Astrocyte (in vitro differentiated cells and primary cell): ENCODE results near the gene TBC1D22B.

ENCODE experiments used
- CTCF ChIP-seq: IDR thresholded peaks from 2 replicates; pipeline ENCODE4 v1.5.1; 2011; ENCODE audit warnings: low read depth, mild to moderate bottlenecking, inconsistent platforms, low read length, moderate library complexity; ENCODE audit not compliant: insufficient read depth
- EZH2 ChIP-seq: IDR thresholded peaks from 2 replicates; pipeline ENCODE4 v1.6.1; 2012; ENCODE audit warnings: mild to moderate bottlenecking, low read length, inconsistent platforms; ENCODE audit not compliant: insufficient read depth

DNA sequence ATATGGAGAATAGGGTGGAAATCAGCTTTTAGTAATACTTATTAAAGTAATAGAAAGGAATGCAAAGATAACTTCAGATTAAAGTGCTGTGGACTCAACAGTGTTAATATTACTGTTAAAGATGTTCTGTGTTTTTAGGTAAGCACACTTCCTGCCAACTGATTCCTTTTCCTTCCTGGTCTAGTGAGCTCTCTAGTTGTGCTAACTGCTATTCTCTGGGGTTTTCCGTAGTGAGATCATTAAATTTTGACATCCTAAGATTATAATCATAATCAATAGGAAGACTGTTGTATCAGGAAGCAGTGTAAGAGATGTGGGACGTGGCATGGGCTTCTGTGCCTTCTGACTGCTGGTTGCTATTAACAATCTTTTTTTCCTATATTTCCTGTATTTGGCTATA, 1.6 kb downstream of the TBC1D22B start:
- TF ChIP-seq CTCF (no peak), EZH2 (no peak)
